ENCODE data around the gene TRIM41.

Gene TRIM41

GRCh38 chr5:181195249-181195761 lies 27.8 kb upstream of the TRIM41 start:
- Histone ChIP-seq H3F3A (ENCODE audit: insufficient read depth, low read length) (no peaks in the 10 kb centered on the region), H3K4me2 (ENCODE audit: low read length) (no peak overlapping the region), H3K27ac (ENCODE audit: low read depth, low read length, poor library complexity, severe bottlenecking) (no peak overlapping the region), H3K9ac (ENCODE audit: low read length) (no peak overlapping the region), H3K4me3 (ENCODE audit: low read depth, low read length, poor library complexity, severe bottlenecking) (no peak overlapping the region), H3K36me3 (ENCODE audit: insufficient read depth, low read length) (no peaks in the 10 kb centered on the region), H3K79me2 (ENCODE audit: insufficient read depth, low read length) (no peaks in the 10 kb centered on the region), H2AFZ (ENCODE audit: low read length) (no peak overlapping the region), H3K4me1 (ENCODE audit: insufficient read depth, low read length, severe bottlenecking) (peaks cover 9% of the 10 kb centered on the region), H3K27me3 (ENCODE audit: insufficient read depth, low read length) (peaks cover 7% of the 10 kb centered on the region; the same call in 1 of the 2 replicates), H4K20me1 (ENCODE audit: insufficient read depth, low read length) (no peaks in the 10 kb centered on the region), H3K9me3 (ENCODE audit: low read length) (no peaks in the 10 kb centered on the region), H3K9me2 (ENCODE audit: low read depth, low read length) (no peaks in the 10 kb centered on the region)
- TF ChIP-seq, protein P1, sequence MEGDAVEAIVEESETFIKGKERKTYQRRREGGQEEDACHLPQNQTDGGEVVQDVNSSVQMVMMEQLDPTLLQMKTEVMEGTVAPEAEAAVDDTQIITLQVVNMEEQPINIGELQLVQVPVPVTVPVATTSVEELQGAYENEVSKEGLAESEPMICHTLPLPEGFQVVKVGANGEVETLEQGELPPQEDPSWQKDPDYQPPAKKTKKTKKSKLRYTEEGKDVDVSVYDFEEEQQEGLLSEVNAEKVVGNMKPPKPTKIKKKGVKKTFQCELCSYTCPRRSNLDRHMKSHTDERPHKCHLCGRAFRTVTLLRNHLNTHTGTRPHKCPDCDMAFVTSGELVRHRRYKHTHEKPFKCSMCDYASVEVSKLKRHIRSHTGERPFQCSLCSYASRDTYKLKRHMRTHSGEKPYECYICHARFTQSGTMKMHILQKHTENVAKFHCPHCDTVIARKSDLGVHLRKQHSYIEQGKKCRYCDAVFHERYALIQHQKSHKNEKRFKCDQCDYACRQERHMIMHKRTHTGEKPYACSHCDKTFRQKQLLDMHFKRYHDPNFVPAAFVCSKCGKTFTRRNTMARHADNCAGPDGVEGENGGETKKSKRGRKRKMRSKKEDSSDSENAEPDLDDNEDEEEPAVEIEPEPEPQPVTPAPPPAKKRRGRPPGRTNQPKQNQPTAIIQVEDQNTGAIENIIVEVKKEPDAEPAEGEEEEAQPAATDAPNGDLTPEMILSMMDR (IDR thresholded peaks at IDR 0.05; ENCODE audit: low read length) = no peak
- no peak for TF ChIP-seq EZH2 (IDR thresholded peaks at IDR 0.05; ENCODE audit: borderline replicate concordance, low read length)

- Histone ChIP-seq H2AFZ (ENCODE audit: low read length) (no peak overlapping the region), H3K4me2 (ENCODE audit: low read length) (no peak overlapping the region), H3K79me2 (ENCODE audit: insufficient read depth, low read length) (no peaks in the 10 kb centered on the region), H3K4me3 (ENCODE audit: low read depth, low read length, poor library complexity, severe bottlenecking) (no peak overlapping the region), H3K9me2 (ENCODE audit: low read depth, low read length) (no peaks in the 10 kb centered on the region), H3K27me3 (ENCODE audit: insufficient read depth, low read length) (peaks cover 14% of the 10 kb centered on the region), H3K4me1 (ENCODE audit: insufficient read depth, low read length, severe bottlenecking) (peaks cover 7% of the 10 kb centered on the region), H4K20me1 (ENCODE audit: insufficient read depth, low read length) (no peaks in the 10 kb centered on the region), H3K27ac (ENCODE audit: low read depth, low read length, poor library complexity, severe bottlenecking) (no peak overlapping the region), H3F3A (ENCODE audit: insufficient read depth, low read length) (no peaks in the 10 kb centered on the region), H3K36me3 (ENCODE audit: insufficient read depth, low read length) (no peaks in the 10 kb centered on the region), H3K9ac (ENCODE audit: low read length) (no peak overlapping the region), H3K9me3 (ENCODE audit: low read length) (no peaks in the 10 kb centered on the region)
- TF ChIP-seq, protein P1 (IDR thresholded peaks at IDR 0.05; ENCODE audit: low read length) = no peak
- no peak for TF ChIP-seq EZH2 (IDR thresholded peaks at IDR 0.05; ENCODE audit: borderline replicate concordance, low read length)
Observed at GRCh38 chr5:181197326-181197951, 25.6 kb upstream of the TRIM41 start.

DNA sequence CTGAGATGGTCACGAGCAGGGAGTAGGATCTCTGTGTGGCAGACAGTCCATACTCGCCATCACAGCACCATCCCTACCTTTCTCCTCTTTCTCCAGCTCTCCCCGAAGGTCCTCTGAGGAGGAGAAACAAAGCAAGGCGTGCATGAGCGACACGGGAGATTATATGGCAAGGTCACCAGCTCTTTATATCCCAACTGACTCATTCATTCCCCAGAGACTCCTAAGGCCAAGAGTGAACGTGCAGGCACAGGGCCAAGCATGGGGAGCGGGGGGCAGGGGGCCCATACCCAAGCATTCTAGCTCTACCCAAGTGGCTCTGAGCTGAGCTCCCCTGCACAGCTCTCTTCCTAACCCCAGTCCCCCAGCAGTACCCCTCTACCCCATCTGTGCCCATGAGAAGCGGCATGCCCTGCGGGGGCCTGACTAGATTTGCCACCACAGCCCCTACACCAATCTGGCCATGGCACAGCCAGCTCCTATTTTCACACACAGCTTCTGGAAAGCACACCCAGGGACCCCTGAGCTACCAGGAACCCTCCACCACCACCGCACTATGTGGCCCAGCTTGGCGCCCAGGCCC lies 24.9 kb upstream of the TRIM41 start:
- H3K9me2 ChIP-seq (ENCODE audit: low read depth, low read length) = no peaks in the 10 kb centered on the region
- H3K4me1 ChIP-seq (ENCODE audit: insufficient read depth, low read length, severe bottlenecking) = no peaks in the 10 kb centered on the region
- no peak for TF ChIP-seq EZH2 (IDR thresholded peaks at IDR 0.05; ENCODE audit: borderline replicate concordance, low read length)
- TF ChIP-seq, protein P1 (IDR thresholded peaks at IDR 0.05; ENCODE audit: low read length) = no peak
- no peak overlapping the region for H3K27ac ChIP-seq (ENCODE audit: low read depth, low read length, poor library complexity, severe bottlenecking)
- no peak overlapping the region for H2AFZ ChIP-seq (ENCODE audit: low read length)
- no peak overlapping the region for H3K4me2 ChIP-seq (ENCODE audit: low read length)
- no peak overlapping the region for H3K4me3 ChIP-seq (ENCODE audit: low read depth, low read length, poor library complexity, severe bottlenecking)
- no peaks in the 10 kb centered on the region for H3K36me3 ChIP-seq (ENCODE audit: insufficient read depth, low read length)
- peaks cover 14% of the 10 kb centered on the region for H3K27me3 ChIP-seq (ENCODE audit: insufficient read depth, low read length)
- no peak overlapping the region for H3K9ac ChIP-seq (ENCODE audit: low read length)
- no peaks in the 10 kb centered on the region for H3F3A ChIP-seq (ENCODE audit: insufficient read depth, low read length)
- no peaks in the 10 kb centered on the region for H3K79me2 ChIP-seq (ENCODE audit: insufficient read depth, low read length)
- H4K20me1 ChIP-seq (ENCODE audit: insufficient read depth, low read length) = no peaks in the 10 kb centered on the region
- no peaks in the 10 kb centered on the region for H3K9me3 ChIP-seq (ENCODE audit: low read length)

All from OCI-LY1 (cell line).